Neutrophil (primary cell): ENCODE measurements around the gene IRAK1BP1.
"Not testable (repeated sequence)": the region's sequence is repeated elsewhere in the genome, so short reads cannot be mapped to it uniquely, and the experiment has no call there.

Experiments used
- H3K27ac ChIP-seq: fragments of 200-600 bp; sonication (generic); 2 replicates; pipeline ENCODE4 v1.5.1; 2016; ENCODE audit warnings: mild to moderate bottlenecking, moderate library complexity
- H3K27me3 ChIP-seq: fragments of 200-600 bp; sonication (generic); 2 replicates; pipeline ENCODE4 v1.6.0; 2016; ENCODE audit warnings: mild to moderate bottlenecking
- H3K36me3 ChIP-seq: fragments of 200-600 bp; sonication (generic); 2 replicates; pipeline ENCODE4 v1.5.1; 2017
- H3K4me1 ChIP-seq, 2 experiments: fragments of 200-600 bp in 1 of 2; sonication (generic) in 1 of 2; 1 replicate in 1 of 2; 2 replicates in 1 of 2; pipeline versions ENCODE4 v1.5.1 to v1.6.1; 2013 to 2016; ENCODE audit warnings: low read depth in 1 of 2, low read length in 1 of 2, mild to moderate bottlenecking in 1 of 2, moderate library complexity in 1 of 2; ENCODE audit not compliant: control insufficient read depth in 1 of 2, insufficient read depth in 1 of 2
- H3K4me3 ChIP-seq, 2 experiments: fragments of 200-600 bp in 1 of 2; sonication (generic) in 1 of 2; 1 replicate in 1 of 2; 2 replicates in 1 of 2; pipeline ENCODE4 v1.5.1; 2013 to 2016; ENCODE audit warnings: low read depth in 1 of 2, low read length in 1 of 2, mild to moderate bottlenecking in 1 of 2, moderate library complexity in 1 of 2
- H3K9me3 ChIP-seq: fragments of 200-600 bp; sonication (generic); 2 replicates; pipeline ENCODE4 v1.5.1; 2016
- TF ChIP-seq, protein P1 (sequence below): fragments of 200-600 bp; sonication (generic); IDR thresholded peaks from 2 replicates; pipeline ENCODE4 v1.5.1; 2016; ENCODE audit warnings: antibody characterized with exemption

The IRAK1BP1 gene

GRCh38 chr6:78910591-78911171 lies 43.3 kb downstream of the IRAK1BP1 start:
- TF ChIP-seq, protein P1, sequence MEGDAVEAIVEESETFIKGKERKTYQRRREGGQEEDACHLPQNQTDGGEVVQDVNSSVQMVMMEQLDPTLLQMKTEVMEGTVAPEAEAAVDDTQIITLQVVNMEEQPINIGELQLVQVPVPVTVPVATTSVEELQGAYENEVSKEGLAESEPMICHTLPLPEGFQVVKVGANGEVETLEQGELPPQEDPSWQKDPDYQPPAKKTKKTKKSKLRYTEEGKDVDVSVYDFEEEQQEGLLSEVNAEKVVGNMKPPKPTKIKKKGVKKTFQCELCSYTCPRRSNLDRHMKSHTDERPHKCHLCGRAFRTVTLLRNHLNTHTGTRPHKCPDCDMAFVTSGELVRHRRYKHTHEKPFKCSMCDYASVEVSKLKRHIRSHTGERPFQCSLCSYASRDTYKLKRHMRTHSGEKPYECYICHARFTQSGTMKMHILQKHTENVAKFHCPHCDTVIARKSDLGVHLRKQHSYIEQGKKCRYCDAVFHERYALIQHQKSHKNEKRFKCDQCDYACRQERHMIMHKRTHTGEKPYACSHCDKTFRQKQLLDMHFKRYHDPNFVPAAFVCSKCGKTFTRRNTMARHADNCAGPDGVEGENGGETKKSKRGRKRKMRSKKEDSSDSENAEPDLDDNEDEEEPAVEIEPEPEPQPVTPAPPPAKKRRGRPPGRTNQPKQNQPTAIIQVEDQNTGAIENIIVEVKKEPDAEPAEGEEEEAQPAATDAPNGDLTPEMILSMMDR, result no peak
- Histone ChIP-seq H3K27ac (no peak overlapping the region), H3K27me3 (peaks cover 36% of the 10 kb centered on the region), H3K9me3 (no peaks in the 10 kb centered on the region), H3K4me3 (no peak overlapping the region), H3K36me3 (no peaks in the 10 kb centered on the region), H3K4me1 (peaks cover 3 to 6% of the 10 kb centered on the region in 2 experiments)

DNA sequence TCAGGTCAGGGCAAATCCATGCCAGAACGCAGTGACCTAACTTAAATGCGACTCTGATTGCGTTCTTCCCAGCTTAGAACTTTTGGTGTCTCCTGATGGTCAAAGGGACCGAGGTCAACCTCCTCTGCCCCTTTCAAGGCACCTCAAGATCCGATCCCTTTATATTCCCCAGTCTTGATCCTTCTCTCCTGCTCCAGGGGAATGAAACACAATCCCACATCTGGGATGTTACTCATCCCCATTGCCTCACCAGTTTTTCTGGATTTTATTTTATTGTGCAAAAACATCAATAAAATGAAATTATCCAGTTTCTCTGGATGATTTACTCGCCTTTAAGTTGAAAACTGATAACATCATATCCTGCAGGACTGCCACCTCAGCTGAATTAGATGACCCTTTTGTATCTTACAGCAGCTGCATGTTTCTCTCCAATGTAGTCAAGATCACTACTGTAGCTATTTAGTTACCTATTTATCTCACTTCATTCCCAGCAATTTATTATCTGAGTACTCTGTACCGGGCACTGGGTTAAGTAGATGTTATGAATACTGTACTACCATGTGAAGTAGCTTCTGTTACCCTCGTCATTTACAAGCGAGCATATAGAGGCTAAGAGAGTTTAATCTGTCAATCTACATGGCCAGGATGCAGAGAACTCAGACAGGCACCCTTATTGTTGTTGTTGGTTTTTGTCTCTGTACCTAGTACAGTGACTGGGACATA lies 44.0 kb downstream of the IRAK1BP1 start:
- no peaks in the 10 kb centered on the region for H3K9me3 ChIP-seq
- TF ChIP-seq, protein P1, result no peak
- H3K36me3 ChIP-seq, result no peaks in the 10 kb centered on the region
- no peak overlapping the region for H3K4me3 ChIP-seq
- peaks cover 36% of the 10 kb centered on the region for H3K27me3 ChIP-seq
- H3K4me1 ChIP-seq, result peaks cover 3 to 6% of the 10 kb centered on the region in 2 experiments
- no peak overlapping the region for H3K27ac ChIP-seq

DNA sequence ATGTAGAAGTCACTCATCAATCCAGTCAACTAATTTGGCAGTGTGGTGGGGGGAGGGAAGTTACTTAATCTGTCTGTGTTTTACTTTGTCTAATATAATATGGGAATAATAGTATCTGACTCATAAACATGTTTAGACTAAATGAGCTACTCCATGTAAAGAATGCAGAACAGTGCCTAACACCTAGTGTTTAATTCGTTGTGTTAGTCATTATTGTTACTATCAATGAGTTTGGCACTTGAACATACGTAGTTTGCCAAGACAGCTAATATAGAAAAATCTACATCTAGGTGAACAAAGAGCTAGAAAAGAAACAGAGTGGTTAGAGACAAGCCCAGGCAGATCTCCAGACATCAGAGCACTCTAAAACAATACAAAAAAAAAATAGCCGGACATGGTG lies 49.1 kb downstream of the IRAK1BP1 start:
- Histone ChIP-seq H3K9me3 (no peaks in the 10 kb centered on the region), H3K27me3 (peaks cover 11% of the 10 kb centered on the region), H3K4me1 (no peaks in the 10 kb centered on the region), H3K4me3 (no peak overlapping the region), H3K36me3 (no peaks in the 10 kb centered on the region), H3K27ac (no peak overlapping the region)
- TF ChIP-seq, protein P1, result no peak

DNA sequence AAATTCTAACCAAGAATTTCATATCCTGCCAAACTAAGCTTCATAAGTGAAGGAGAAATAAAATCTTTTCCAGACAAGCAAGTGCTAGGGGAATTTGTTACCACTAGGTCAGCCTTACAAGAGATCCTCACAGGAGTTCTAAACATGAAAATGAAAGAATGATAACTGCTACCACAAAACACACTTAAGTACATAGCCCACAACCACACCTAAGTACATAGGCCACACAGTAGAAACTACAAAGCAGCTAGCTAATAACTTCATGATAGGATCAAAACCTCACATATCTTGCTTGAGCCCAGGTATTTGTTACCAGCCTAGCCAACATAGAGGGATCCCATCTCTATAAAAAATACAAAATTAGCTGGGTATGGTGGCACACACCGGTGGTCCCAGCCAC lies 50.4 kb downstream of the IRAK1BP1 start:
- H3K4me3 ChIP-seq, result no peak overlapping the region
- no peaks in the 10 kb centered on the region for H3K36me3 ChIP-seq
- no peaks in the 10 kb centered on the region for H3K9me3 ChIP-seq
- no peaks in the 10 kb centered on the region for H3K4me1 ChIP-seq
- TF ChIP-seq, protein P1, result no peak
- H3K27ac ChIP-seq, result no peak overlapping the region
- H3K27me3 ChIP-seq, result no peaks in the 10 kb centered on the region

GRCh38 chr6:78921168-78921567 lies 53.8 kb downstream of the IRAK1BP1 start:
- H3K27ac ChIP-seq, H3K9me3 ChIP-seq, H3K4me3 ChIP-seq, H3K27me3 ChIP-seq, H3K4me1 ChIP-seq, H3K36me3 ChIP-seq: not testable (repeated sequence)

- no peaks in the 10 kb centered on the region for H3K9me3 ChIP-seq
- no peaks in the 10 kb centered on the region for H3K36me3 ChIP-seq
- TF ChIP-seq, protein P1, result no peak
Measured at GRCh38 chr6:78925317-78925716, 58.0 kb downstream of the IRAK1BP1 start.

More at GRCh38 chr6:78925317-78925716, 58.0 kb downstream of the IRAK1BP1 start:
- no peaks in the 10 kb centered on the region for H3K27me3 ChIP-seq
- H3K4me1 ChIP-seq, result no peaks in the 10 kb centered on the region
- no peak overlapping the region for H3K27ac ChIP-seq
- no peak overlapping the region for H3K4me3 ChIP-seq
